ENCODE data around the gene RBMS3.

GRCh38 chr3:29608414-29609327 lies 327.8 kb downstream of the RBMS3 start:
- TF ChIP-seq POLR2AphosphoS5 (IDR thresholded peaks at IDR 0.05) (no peak), EP300 (IDR thresholded peaks at IDR 0.05) (no peak)

Data from upper lobe of left lung (tissue), 4 donors.